SW 1271 (cell line): Measurements from ENCODE around the gene JMJD1C.

Experiments used
- DNase-seq, 2 experiments: peaks; one replicate each; lab custom pipeline; 2025; lab: John Stamatoyannopoulos, UW

JMJD1C gene

GRCh38 chr10:63219749-63220148 is 246.0 kb downstream of the JMJD1C start:
- no peak for DNase-seq

GRCh38 chr10:63217120-63217605 is 248.6 kb downstream of the JMJD1C start:
- peak in 1 of 2 experiments; percentile 70 for DNase-seq

GRCh38 chr10:63214571-63214970 is 251.2 kb downstream of the JMJD1C start:
- DNase-seq = no peak

- no peak for DNase-seq
Measured at GRCh38 chr10:63213489-63213888, 252.3 kb downstream of the JMJD1C start.

GRCh38 chr10:63210611-63211196 is 255.1 kb downstream of the JMJD1C start:
- DNase-seq = no peak

- no peak for DNase-seq
Measured at GRCh38 chr10:63209705-63210104, 256.1 kb downstream of the JMJD1C start.

GRCh38 chr10:63208986-63209385 is 256.8 kb downstream of the JMJD1C start:
- no peak for DNase-seq

- no peak for DNase-seq
Measured at GRCh38 chr10:63206997-63207811, 258.6 kb downstream of the JMJD1C start.

- no peak for DNase-seq
Measured at GRCh38 chr10:63206576-63206975, 259.2 kb downstream of the JMJD1C start.

GRCh38 chr10:63205421-63205820 is 260.4 kb downstream of the JMJD1C start:
- no peak for DNase-seq

- DNase-seq = no peak
Measured at GRCh38 chr10:63204667-63205391, 260.9 kb downstream of the JMJD1C start.

- DNase-seq = no peak
Measured at GRCh38 chr10:63201118-63201517, 264.7 kb downstream of the JMJD1C start.

GRCh38 chr10:63200431-63200830 is 265.3 kb downstream of the JMJD1C start:
- no peak for DNase-seq

GRCh38 chr10:63199716-63200115 is 266.1 kb downstream of the JMJD1C start:
- DNase-seq = no peak

- no peak for DNase-seq
Measured at GRCh38 chr10:63197344-63198092, 268.3 kb downstream of the JMJD1C start.

- DNase-seq = no peak
Measured at GRCh38 chr10:63192826-63193225, 273.0 kb downstream of the JMJD1C start.

GRCh38 chr10:63175534-63175933 is 290.2 kb downstream of the JMJD1C start:
- no peak for DNase-seq

- DNase-seq = no peak
Measured at GRCh38 chr10:63173468-63174232, 292.1 kb downstream of the JMJD1C start.

- DNase-seq = no peak
Measured at GRCh38 chr10:63171926-63172325, 293.9 kb downstream of the JMJD1C start.

- no peak for DNase-seq
Measured at GRCh38 chr10:63171255-63171855, 294.4 kb downstream of the JMJD1C start.

- no peak for DNase-seq
Measured at GRCh38 chr10:63169624-63170023, 296.2 kb downstream of the JMJD1C start.
